Naive thymus-derived CD4-positive, alpha-beta T cell (primary cell): ENCODE measurements around the gene TMEM108. TPM values are rescaled to one million over a fixed set of nuclear protein-coding genes. Genes with fewer than 3 reads are reported as not detected.

Experiments
- ATAC-seq: fragments of 150-1000 bp; cut with Tn5 transposase; 2 replicates; pipeline ENCODE4 v1.10.0; 2021; ENCODE audit warnings: mild to moderate bottlenecking, moderate library complexity
- CTCF ChIA-PET: fragments of 350-600 bp; sonication (Branson Sonifier 250); formaldehyde crosslinking; loops from one replicate; lab custom pipeline; 2021; ENCODE audit warnings: antibody characterized with exemption; lab: Charles Lee
- POLR2A ChIA-PET: fragments of 350-600 bp; sonication (Branson Sonifier 250); formaldehyde crosslinking; loops from one replicate; lab custom pipeline; 2021; ENCODE audit warnings: antibody characterized with exemption, inconsistent platforms; lab: Charles Lee
- DNase-seq, 9 donors: peaks; one replicate each; pipeline versions ENCODE4 v3.0.0 to v3.0.0-alpha.2; 2020 to 2022; ENCODE audit warnings: mixed read lengths in 1 of 9
- H3K27ac ChIP-seq: one replicate; pipeline ENCODE4 v1.7.0; 2013; ENCODE audit warnings: mild to moderate bottlenecking, low read depth, low read length, moderate library complexity
- H3K27me3 ChIP-seq, 2 donors: one replicate each; pipeline ENCODE4 v1.7.0; 2013; ENCODE audit warnings: low read length in 2 of 2, mild to moderate bottlenecking in 2 of 2, moderate library complexity in 2 of 2; ENCODE audit not compliant: control insufficient read depth in 2 of 2, insufficient read depth in 2 of 2
- H3K36me3 ChIP-seq, 3 experiments: 1 replicate in 2 of 3; 2 replicates in 1 of 3; pipeline ENCODE4 v1.7.0; 2013; ENCODE audit warnings: low read length in 3 of 3, mild to moderate bottlenecking in 3 of 3, moderate library complexity in 1 of 3; ENCODE audit not compliant: insufficient read depth in 3 of 3, control insufficient read depth in 2 of 3
- H3K4me1 ChIP-seq, 2 donors: one replicate each; pipeline ENCODE4 v1.7.0; 2013; ENCODE audit warnings: low read length in 2 of 2, mild to moderate bottlenecking in 2 of 2, moderate library complexity in 1 of 2; ENCODE audit not compliant: control insufficient read depth in 2 of 2, insufficient read depth in 2 of 2
- H3K4me3 ChIP-seq: 2 replicates; pipeline ENCODE4 v1.7.0; 2013; ENCODE audit warnings: mild to moderate bottlenecking, low read length
- H3K9me3 ChIP-seq, 3 experiments: 1 replicate in 2 of 3; 2 replicates in 1 of 3; pipeline ENCODE4 v1.7.0; 2013; ENCODE audit warnings: low read length in 3 of 3; ENCODE audit not compliant: control insufficient read depth in 2 of 3
- H3K27ac Mint-ChIP-seq, 9 donors: one replicate each; pipeline ENCODE4 v1.8.0; 2020 to 2022; ENCODE audit warnings: mixed read lengths in 9 of 9, mild to moderate bottlenecking in 8 of 9, moderate library complexity in 5 of 9, inconsistent platforms in 2 of 9
- H3K27me3 Mint-ChIP-seq, 5 donors: one replicate each; pipeline ENCODE4 v1.8.0; 2021 to 2022; ENCODE audit warnings: mixed read lengths in 5 of 5, mild to moderate bottlenecking in 1 of 5
- H3K36me3 Mint-ChIP-seq, 5 donors: one replicate each; pipeline ENCODE4 v1.8.0; 2020 to 2022; ENCODE audit warnings: mixed read lengths in 5 of 5, mild to moderate bottlenecking in 3 of 5, inconsistent platforms in 1 of 5
- H3K4me1 Mint-ChIP-seq, 7 donors: one replicate each; pipeline ENCODE4 v1.8.0; 2020 to 2022; ENCODE audit warnings: mixed read lengths in 7 of 7, mild to moderate bottlenecking in 3 of 7, inconsistent platforms in 1 of 7
- H3K4me3 Mint-ChIP-seq, 10 donors: one replicate each; pipeline ENCODE4 v1.8.0; 2020 to 2022; ENCODE audit warnings: mild to moderate bottlenecking in 10 of 10, mixed read lengths in 10 of 10, moderate library complexity in 6 of 10, inconsistent platforms in 2 of 10
- H3K9me3 Mint-ChIP-seq, 11 donors: one replicate each; pipeline ENCODE4 v1.8.0; 2020 to 2022; ENCODE audit warnings: mixed read lengths in 11 of 11, mild to moderate bottlenecking in 4 of 11, inconsistent platforms in 1 of 11, moderate library complexity in 1 of 11
- intact Hi-C, 2 donors: fragments of 100-400 bp; cut with micrococcal nuclease; formaldehyde crosslinking; loops; one replicate each; pipeline ENCODE4 v1.15.1; 2023
- polyA plus RNA-seq, 2 donors: library from polyadenylated mRNA; unstranded; fragments of 300-500 nt; fragmentation: Illumina TruSeq; gene quantifications; one replicate each; pipeline ENCODE4 v1.2.3, GENCODE V29; 2021
- total RNA-seq, 6 experiments: library from RNA in 5 of 6; stranded (reverse) in 5 of 6; gene quantifications; 1 replicate in 5 of 6; 2 replicates in 1 of 6; pipeline ENCODE4 v1.2.3 and lab custom pipeline; 2021 to 2026

TMEM108 gene
- total and polyA plus RNA-seq, 7 experiments from 2014 or later, result not detected

DNA sequence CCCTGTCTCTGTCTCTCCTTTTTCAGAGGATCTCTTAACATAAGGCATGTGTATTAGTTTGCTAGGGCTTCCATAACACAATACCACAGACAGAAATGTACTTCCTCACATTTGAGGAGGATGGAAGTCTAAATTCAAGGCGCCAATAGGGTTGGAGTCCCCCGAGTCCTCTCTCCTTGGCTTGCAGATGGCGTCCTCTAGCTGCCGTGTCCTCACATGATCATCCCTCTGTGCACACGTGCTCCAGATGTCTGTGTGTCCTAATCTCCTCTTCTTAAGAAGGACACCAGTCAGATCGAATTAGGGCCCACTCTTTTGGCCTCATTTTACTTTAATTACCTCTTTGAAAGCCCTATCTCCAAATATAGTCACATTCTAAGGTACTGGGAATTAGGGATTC, 338.6 kb downstream of the TMEM108 start:
- intact Hi-C loops, result loop anchor here in 1 of 2 donors (2.0 kb wide), 1 partner anchor 650 kb away; no protein-coding TSS in a partner anchor
- Histone ChIP-seq H3K4me3 (no peak overlapping the region), H3K27me3 (no peaks in the 10 kb centered on the region), H3K4me1 (no peaks in the 10 kb centered on the region), H3K27ac (no peak overlapping the region), H3K9me3 (no peaks in the 10 kb centered on the region), H3K36me3 (no peaks in the 10 kb centered on the region)
- no peak for DNase-seq
- POLR2A ChIA-PET, result no interaction called here
- peaks cover 0 to 4% (median 0%) of the 10 kb centered on the region in 5 donors for H3K27me3 Mint-ChIP-seq
- no peak overlapping the region for H3K4me3 Mint-ChIP-seq
- H3K36me3 Mint-ChIP-seq, result no peaks in the 10 kb centered on the region
- no peak for ATAC-seq
- H3K4me1 Mint-ChIP-seq, result no peaks in the 10 kb centered on the region
- CTCF ChIA-PET, result no interaction called here
- no peak overlapping the region for H3K27ac Mint-ChIP-seq
- H3K9me3 Mint-ChIP-seq, result no peaks in the 10 kb centered on the region

DNA sequence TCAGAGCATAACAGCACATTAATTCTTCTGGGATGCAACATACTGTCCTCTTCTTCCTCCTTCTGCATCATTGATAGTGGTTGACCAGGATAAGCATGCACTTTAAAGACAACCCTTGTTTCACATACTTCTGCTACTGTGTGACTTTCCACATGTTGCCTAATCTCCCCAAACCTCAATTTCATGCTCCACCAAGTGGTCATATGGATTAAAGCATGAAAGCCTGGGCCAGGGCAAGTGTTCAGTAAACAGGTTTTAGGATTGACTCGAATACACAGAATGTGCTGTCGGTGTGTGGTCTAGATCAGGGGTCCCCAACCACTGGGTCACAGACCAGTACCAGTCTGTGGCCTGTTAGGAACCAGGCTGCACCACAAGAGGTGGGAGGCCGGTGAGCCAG, 339.2 kb downstream of the TMEM108 start:
- no peaks in the 10 kb centered on the region for H3K27me3 ChIP-seq
- no peaks in the 10 kb centered on the region for H3K9me3 Mint-ChIP-seq
- H3K4me3 Mint-ChIP-seq, result no peak overlapping the region
- intact Hi-C loops, result loop anchor here in 1 of 2 donors (2.0 kb wide), 1 partner anchor 651 kb away; no protein-coding TSS in a partner anchor
- no peak for ATAC-seq
- no peaks in the 10 kb centered on the region for H3K4me1 ChIP-seq
- H3K27ac Mint-ChIP-seq, result no peak overlapping the region
- ChIA-PET POLR2A (no interaction called here), CTCF (no interaction called here)
- no peaks in the 10 kb centered on the region for H3K36me3 Mint-ChIP-seq
- no peaks in the 10 kb centered on the region for H3K4me1 Mint-ChIP-seq
- H3K4me3 ChIP-seq, result no peak overlapping the region
- no peak for DNase-seq
- no peak overlapping the region for H3K27ac ChIP-seq
- peaks cover 0 to 3% (median 0%) of the 10 kb centered on the region in 5 donors for H3K27me3 Mint-ChIP-seq
- H3K9me3 ChIP-seq, result no peaks in the 10 kb centered on the region
- H3K36me3 ChIP-seq, result no peaks in the 10 kb centered on the region

DNA sequence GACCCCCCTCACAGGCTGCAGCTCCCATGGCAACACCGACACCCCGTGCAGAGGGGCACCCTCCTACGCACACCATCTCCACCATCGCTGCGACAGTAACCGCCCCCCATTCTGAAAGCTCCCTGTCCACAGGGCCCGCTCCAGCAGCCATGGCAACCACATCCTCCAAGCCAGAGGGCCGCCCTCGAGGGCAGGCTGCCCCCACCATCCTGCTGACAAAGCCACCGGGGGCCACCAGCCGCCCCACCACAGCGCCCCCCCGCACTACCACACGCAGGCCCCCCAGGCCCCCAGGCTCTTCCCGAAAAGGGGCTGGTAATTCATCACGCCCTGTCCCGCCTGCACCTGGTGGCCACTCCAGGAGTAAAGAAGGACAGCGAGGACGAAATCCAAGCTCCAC, 341.7 kb downstream of the TMEM108 start:
- no peak overlapping the region for H3K4me3 Mint-ChIP-seq
- H3K9me3 Mint-ChIP-seq, result no peaks in the 10 kb centered on the region
- H3K36me3 Mint-ChIP-seq, result no peaks in the 10 kb centered on the region
- Histone ChIP-seq H3K36me3 (no peaks in the 10 kb centered on the region), H3K4me3 (no peak overlapping the region), H3K4me1 (no peaks in the 10 kb centered on the region), H3K9me3 (no peaks in the 10 kb centered on the region), H3K27me3 (no peaks in the 10 kb centered on the region), H3K27ac (no peak overlapping the region)
- ChIA-PET POLR2A (no interaction called here), CTCF (no interaction called here)
- intact Hi-C loops, result loop anchor here in 1 of 2 donors (10.0 kb wide), 1 partner anchor 345 kb away; the partner anchor contains the start of gene TMEM108
- H3K27me3 Mint-ChIP-seq, result no peaks in the 10 kb centered on the region
- no peak for DNase-seq
- H3K27ac Mint-ChIP-seq, result no peak overlapping the region
- no peaks in the 10 kb centered on the region for H3K4me1 Mint-ChIP-seq
- ATAC-seq, result no peak

DNA sequence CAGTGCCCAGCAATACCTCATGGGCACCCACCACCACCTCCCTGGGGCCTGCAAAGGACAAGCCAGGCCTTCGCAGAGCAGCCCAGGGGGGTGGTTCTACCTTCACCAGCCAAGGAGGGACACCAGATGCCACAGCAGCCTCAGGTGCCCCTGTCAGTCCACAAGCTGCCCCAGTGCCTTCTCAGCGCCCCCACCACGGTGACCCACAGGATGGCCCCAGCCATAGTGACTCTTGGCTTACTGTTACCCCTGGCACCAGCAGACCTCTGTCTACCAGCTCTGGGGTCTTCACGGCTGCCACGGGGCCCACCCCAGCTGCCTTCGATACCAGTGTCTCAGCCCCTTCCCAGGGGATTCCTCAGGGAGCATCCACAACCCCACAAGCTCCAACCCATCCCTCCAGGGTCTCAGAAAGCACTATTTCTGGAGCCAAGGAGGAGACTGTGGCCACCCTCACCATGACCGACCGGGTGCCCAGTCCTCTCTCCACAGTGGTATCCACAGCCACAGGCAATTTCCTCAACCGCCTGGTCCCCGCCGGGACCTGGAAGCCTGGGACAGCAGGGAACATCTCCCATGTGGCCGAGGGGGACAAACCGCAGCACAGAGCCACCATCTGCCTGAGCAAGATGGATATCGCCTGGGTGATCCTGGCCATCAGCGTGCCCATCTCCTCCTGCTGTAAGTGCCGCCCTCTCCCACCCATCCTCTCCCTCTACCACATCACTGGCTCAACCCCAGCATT, 342.5 kb downstream of the TMEM108 start:
- Mint-ChIP-seq H3K9me3 (no peaks in the 10 kb centered on the region), H3K27me3 (peaks cover 0 to 3% (median 0%) of the 10 kb centered on the region in 5 donors), H3K36me3 (no peaks in the 10 kb centered on the region), H3K27ac (no peak overlapping the region), H3K4me3 (no peak overlapping the region), H3K4me1 (no peaks in the 10 kb centered on the region)
- Histone ChIP-seq H3K4me3 (no peak overlapping the region), H3K9me3 (no peaks in the 10 kb centered on the region), H3K4me1 (no peaks in the 10 kb centered on the region), H3K36me3 (no peaks in the 10 kb centered on the region), H3K27me3 (no peaks in the 10 kb centered on the region), H3K27ac (no peak overlapping the region)
- DNase-seq, result no peak
- POLR2A ChIA-PET, result no interaction called here
- CTCF ChIA-PET, result no interaction called here
- ATAC-seq, result no peak
- intact Hi-C loops, result loop anchor here in 1 of 2 donors (10.0 kb wide), 1 partner anchor 346 kb away; the partner anchor contains the start of gene TMEM108

DNA sequence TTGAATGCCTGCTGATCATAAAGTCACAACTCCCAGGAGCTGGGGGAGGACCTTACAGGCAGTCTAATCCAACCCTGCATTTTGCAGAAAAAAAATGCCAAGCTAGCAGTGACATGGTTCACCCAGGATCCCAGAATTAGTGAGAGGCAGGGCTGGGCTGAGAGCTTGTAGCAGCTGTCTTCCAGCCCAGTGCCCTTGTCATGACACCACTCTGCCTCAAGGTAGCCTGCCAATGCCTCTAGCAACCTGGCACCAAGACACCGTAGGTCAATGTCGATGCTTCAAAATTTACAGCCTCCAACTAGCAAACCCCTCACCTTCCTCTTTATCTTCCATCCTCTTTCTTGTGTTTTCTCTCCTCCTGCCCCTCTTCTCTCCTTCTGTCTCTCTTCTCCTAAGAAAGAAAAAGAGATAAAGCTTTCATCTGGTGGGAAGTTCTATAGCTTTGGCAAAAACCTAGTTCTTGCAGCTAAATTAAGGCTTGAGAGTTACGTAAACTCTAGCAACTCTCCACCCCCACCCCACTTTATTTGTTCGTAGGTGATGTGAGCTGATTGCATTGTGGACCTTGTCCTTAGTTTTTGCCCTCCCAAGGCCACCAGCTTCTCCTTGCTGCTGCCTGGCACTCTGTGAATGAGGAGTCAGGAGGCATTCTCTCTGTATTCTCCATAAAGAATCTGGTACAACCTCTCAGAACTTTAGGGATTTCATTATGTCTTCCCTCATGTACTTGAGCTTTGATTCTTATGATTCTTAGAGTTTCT, 343.3 kb downstream of the TMEM108 start:
- POLR2A ChIA-PET, result no interaction called here
- Histone ChIP-seq H3K36me3 (no peaks in the 10 kb centered on the region), H3K27me3 (no peaks in the 10 kb centered on the region), H3K27ac (no peak overlapping the region), H3K9me3 (no peaks in the 10 kb centered on the region), H3K4me3 (no peak overlapping the region), H3K4me1 (no peaks in the 10 kb centered on the region)
- Mint-ChIP-seq H3K9me3 (no peaks in the 10 kb centered on the region), H3K4me1 (no peaks in the 10 kb centered on the region), H3K4me3 (no peak overlapping the region), H3K27ac (no peak overlapping the region), H3K36me3 (no peaks in the 10 kb centered on the region), H3K27me3 (peaks cover 0 to 6% (median 0%) of the 10 kb centered on the region in 5 donors)
- intact Hi-C loops, result loop anchor here in 1 of 2 donors (10.0 kb wide), 1 partner anchor 347 kb away; the partner anchor contains the start of gene TMEM108
- ATAC-seq (no peak), DNase-seq (no peak)
- CTCF ChIA-PET, result no interaction called here

DNA sequence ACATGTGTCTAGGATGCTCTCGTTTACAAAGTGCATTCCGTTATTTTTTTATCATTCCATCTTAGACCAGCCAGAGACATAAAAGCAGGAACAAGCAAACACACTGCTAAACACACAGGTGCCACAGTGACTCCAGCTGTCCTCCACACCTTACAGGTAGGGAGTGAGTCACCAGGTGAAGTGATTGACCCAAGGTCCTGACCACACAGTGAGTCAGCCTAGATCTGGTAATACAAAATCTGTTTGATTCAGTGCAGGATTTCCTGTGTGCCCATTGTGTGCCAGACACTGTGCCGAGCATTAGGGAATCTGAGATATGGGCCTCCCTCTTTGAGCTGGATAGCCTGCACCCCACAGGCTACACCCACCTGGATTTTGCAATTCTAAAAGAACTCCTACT, 345.0 kb downstream of the TMEM108 start:
- ATAC-seq (no peak), DNase-seq (no peak)
- intact Hi-C loops, result loop anchor here in 1 of 2 donors (10.0 kb wide), 1 partner anchor 348 kb away; the partner anchor contains the start of gene TMEM108
- Mint-ChIP-seq H3K4me3 (no peak overlapping the region), H3K36me3 (no peaks in the 10 kb centered on the region), H3K4me1 (no peaks in the 10 kb centered on the region), H3K27me3 (peaks cover 0 to 6% (median 0%) of the 10 kb centered on the region in 5 donors), H3K9me3 (no peaks in the 10 kb centered on the region), H3K27ac (no peak overlapping the region)
- Histone ChIP-seq H3K9me3 (no peaks in the 10 kb centered on the region), H3K36me3 (no peaks in the 10 kb centered on the region), H3K27ac (no peak overlapping the region), H3K27me3 (no peaks in the 10 kb centered on the region), H3K4me3 (no peak overlapping the region), H3K4me1 (no peaks in the 10 kb centered on the region)
- CTCF ChIA-PET, result no interaction called here
- POLR2A ChIA-PET, result no interaction called here
